HG03045 (cell line): ENCODE data around the gene FYN.
"Not testable (repeated sequence)": the region's sequence is repeated elsewhere in the genome, so short reads cannot be mapped to it uniquely, and the experiment has no call there.

ENCODE experiments used
- ATAC-seq: cut with Tn5 transposase; IDR thresholded peaks from one replicate; pipeline ENCODE4 v1.9.1; 2021; ENCODE audit warnings: mild to moderate bottlenecking, moderate library complexity; ENCODE audit not compliant: unreplicated experiment

Gene FYN

DNA sequence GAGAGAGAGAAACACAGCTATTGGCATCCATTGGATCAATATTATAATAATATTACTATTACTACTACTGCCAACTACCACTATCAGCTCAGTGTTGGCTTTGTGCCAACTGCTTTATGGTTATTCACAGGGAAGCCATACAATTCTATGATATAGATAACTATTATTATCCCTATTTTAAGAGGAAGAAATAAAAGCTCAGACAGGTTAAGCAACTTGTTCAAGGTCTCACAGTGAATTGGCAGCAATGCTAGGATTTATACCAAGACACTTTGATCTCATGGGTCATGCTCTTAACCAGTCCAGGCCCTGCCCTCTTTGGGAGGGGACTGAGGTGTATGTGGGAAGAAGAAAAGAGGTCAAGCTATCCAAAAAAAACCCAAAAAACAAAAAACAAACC, 185.6 kb downstream of the FYN start:
- no peak for ATAC-seq

- no peak for ATAC-seq
These were observed 186.4 kb downstream of the FYN start for GRCh38 chr6:111686932-111687266.

DNA sequence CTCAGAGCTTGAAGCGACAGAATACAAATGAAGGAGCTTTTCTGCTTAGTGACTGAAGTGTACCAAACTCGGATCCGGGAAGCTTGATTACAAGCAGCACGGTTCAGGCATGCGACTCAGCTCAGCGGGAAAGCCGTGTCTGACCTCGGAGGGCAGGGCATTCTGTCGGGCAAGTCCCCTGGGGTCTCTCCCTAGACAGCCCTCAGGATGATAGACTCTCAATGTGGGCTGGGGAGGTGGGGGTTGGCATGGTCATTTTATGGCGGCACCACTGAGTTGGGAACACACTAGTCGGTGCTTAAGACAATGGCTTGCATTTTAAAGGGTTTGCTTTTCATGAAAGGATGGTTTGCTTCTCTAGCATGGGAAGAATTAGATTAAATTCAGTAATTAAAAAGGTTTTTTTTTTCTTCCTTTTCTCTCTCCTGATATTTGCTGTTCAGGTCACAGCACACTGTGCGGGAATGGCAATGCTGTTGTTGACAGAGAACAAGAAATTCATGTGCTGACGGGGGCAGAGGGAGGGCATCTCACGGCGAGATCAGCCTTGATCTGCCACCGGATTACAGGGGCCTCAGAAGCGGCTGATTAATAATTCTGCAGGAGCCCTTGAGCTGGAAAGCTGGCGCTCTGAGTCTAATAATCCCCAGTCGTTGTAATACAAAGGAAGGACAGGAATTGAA, 186.9 kb downstream of the FYN start:
- no peak for ATAC-seq

- no peak for ATAC-seq
These were observed 187.7 kb downstream of the FYN start for GRCh38 chr6:111685526-111685925.

- no peak for ATAC-seq
These were observed 188.2 kb downstream of the FYN start for GRCh38 chr6:111685058-111685457.

DNA sequence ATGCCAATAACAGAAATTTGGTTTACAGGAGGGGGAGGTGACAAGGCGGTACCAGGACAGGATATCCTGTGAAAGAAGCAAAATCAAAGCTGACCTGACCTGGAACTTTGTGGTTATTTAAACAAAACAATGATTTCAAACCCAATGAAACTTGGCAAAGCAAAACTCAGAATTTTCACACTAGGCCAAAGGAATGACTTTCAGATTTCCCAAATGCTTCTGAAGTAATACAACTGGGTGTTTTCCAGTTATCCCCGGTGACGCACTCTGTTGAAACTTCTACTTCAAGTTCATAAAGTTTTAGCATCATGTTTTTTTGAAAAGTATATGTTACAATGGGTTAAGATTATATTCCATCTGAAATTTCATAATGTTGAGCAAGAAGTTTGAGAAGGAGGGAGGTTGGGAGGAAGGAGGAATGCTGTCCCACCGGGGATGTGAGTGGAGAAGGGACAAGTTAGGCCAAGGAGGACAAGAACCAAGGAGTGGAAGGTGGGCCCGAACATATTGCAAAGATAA, 189.4 kb downstream of the FYN start:
- ATAC-seq, result no peak

GRCh38 chr6:111683157-111683556, 190.1 kb downstream of the FYN start:
- no peak for ATAC-seq

DNA sequence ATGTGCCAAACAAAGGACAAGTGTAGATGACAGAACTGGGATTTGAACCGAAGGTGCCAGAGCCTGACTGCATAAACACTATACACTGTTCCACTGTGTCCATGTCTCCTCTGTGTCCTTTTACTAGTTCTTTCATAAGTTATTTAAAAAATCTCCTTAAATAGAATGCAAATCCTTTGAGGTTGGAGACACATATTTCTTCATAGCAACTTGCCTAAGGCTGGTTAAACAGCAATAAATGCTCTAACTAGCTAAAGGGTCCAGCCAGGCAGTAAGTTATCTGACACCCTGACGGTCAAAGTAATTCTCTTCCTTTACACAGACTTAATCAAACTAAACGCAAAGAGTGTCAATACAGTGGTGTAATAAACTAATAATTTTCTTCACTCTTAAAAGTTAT, 191.4 kb downstream of the FYN start:
- no peak for ATAC-seq

DNA sequence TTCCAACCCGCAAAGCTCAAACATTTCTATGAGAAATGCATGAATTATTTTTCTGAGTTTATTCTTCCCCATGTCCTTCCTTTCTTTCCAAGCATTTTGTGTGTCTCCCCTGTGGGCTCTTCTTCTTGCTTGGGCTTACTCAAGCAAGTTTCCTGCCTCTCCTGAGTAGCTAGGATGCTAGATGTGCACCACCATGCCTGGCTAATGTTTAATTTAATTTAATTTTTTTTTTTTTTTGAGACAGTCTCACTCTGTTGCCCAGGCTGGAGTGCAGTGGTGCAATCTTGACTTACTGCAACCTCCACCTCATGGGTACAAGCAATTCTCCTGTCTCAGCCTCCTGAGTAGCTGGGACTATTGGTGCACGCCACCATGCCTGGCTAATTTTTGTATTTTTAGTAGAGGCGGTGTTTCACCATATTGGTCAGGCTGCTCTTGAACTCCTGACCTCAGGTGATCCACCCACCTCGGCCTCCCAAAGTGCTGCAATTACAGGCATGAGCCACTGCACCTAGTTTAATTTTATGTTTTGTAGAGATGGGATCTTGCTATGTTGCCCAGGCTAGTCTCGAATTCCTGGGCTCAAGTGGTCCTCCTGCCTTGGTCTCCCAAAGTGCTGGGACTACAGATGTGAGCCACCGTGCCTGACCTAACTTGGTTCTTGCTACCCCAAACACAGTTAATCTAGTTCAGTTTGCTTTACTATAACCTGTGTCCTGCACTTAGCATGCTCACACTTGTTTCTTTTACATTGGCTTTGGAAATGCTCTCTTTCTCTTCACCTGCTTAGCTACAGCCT, 192.2 kb downstream of the FYN start:
- ATAC-seq, result not testable (repeated sequence)

DNA sequence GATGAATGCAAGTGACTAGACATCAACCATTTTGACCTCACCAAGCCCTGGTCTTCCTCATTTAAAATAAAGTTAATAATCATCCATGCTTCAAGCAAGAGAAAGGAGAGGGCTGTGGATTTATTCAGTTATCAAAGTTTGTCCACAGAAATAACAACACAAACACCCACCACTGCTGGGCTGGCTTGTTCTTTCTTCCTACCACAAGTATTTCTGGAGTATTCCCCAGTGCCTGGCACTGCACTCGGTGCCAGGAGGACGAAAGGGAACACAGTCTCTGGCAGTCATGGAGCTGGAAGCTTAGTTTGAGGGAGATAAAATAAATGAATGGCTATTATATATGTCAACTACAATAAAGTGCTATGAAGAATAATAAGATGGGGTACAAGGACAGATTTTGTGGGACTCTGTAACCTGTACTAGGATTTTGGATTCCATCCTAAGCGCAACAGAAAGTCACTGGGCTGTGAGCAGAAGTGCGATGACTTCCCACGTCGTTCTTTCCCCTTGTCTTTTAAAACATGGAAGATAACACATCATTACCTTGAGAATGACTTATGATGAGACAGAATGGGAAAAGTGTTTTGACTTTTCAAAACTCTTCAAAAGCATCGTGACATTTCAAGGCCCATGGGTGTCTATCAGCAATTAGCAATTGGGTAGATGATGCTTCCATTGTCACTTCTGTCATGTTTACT, 193.1 kb downstream of the FYN start:
- no peak for ATAC-seq

DNA sequence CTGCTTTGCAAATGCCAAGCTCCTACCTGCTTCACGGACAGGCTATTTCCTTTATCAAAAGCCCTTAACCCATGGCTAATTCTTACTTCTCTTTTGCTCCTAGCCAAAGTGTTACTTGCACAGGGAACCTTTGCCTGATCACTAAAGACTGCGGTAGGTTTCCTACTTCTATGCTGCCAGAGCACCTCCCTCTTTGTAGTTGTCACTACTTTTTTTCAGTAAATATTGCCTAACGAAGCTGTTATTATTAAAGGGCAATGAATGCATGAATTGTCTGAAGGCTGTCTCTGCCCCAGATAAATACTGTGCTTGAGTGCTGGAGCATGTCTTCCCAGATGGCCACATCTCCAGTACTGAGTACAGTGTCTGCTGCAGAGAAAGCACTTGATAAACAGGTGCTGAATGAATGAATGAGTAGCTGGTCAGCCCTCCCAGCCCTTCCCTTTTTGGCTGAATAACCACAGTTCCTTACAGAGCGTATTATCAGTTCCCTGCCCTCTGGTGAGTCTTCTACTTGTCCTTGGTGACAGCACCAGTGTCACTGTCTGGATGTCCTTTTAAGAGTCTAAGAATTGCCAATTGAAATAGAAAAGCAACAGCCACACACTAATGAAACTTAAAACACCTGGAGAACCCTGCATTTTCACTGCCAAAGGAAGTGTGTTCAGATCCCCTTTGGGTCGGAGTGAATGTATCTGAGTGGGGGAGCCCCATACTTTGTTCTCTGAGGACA, 194.0 kb downstream of the FYN start:
- ATAC-seq, result no peak

DNA sequence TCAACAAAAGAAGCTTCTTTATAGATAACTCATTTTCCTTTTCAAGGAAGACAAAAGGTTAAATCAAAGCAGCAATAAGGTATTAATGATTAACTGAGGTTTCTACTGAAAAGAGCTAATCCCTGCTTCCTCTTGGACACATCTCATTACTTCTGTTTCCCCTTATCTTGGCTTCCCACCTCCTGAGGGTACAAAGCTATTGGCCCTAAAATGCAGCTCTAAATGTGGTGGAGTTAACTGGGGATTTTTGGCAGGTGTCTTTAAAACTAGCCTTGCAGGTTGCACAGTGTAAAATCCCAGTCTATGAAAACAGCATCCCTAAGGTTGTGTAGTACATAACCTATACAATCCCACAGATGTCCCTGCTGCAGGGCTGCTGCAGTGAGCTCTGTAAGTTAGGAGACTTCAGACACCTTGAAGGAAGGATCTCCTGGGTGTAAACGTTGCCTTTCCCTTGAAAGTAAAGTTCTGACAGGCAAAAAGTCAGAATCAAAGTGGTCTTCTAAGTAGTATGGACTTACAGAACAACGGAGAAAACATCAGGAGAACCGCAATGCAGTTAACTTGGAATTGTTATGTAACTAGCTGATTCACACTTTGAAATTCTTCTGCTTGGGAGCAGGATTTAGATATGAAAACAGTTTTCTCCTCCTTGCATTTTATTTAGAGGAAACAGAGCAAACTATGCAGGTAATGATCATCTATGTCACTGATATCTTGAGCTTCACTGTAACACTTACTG, 195.8 kb downstream of the FYN start:
- no peak for ATAC-seq

DNA sequence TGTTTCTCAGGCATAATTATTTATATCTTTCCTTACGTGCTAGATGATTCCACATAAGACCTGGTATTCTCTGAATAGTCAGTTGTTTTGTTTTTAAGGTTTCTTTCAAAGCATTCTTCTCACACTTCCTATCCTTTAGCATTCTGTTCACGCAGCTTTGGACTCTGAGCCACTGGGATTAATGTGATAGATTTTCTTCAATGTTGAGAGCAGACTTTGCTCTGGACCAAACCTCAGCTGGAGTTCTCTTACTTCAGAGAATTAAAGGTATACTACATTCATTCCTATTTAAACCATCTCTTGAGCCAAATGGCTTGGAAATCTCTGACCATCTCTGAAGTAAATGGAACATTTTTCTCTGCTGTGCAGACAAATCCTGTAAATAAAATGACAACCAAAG, 196.9 kb downstream of the FYN start:
- no peak for ATAC-seq

DNA sequence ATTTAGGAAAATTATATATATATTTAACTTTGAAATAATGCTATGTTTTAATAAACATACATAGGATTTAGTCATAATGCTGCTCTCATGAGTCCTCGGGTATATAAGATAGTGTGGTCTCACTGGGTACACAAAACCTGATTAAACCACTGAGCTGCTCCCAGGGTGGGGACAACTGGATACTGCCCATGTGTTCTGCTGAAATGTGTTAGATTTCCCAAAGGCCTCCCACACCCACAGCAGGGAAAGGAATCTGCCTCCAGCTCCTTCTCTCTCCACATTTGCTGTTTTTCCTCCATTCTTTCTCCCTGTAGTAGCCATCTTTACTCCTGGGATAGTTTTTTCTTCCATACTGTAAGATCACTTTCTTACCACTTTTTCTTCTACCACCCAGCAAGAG, 198.4 kb downstream of the FYN start:
- no peak for ATAC-seq

- ATAC-seq, result no peak
These were observed 198.8 kb downstream of the FYN start for GRCh38 chr6:111674413-111674812.

DNA sequence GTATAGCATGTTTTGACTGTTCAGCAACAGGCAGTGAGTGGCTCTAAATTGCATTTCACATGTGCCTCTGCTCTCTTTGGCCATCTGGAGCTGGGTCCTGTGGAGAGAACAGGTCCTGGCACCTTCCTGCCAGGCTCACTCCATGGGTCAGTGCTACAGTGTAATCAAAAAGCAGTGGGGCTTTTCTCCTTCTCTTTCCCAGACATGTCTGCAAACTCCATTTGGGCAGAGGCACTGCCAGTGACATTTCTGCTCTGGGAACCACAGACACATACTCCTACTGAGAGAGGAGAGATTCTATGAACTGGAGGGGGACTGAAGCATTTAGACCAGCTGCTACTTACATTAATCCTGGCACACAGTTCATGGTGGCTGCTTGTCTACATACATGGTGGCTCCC, 199.3 kb downstream of the FYN start:
- no peak for ATAC-seq

- no peak for ATAC-seq
These were observed 199.7 kb downstream of the FYN start for GRCh38 chr6:111673532-111673931.

- ATAC-seq, result no peak
These were observed 200.3 kb downstream of the FYN start for GRCh38 chr6:111672761-111673450.

DNA sequence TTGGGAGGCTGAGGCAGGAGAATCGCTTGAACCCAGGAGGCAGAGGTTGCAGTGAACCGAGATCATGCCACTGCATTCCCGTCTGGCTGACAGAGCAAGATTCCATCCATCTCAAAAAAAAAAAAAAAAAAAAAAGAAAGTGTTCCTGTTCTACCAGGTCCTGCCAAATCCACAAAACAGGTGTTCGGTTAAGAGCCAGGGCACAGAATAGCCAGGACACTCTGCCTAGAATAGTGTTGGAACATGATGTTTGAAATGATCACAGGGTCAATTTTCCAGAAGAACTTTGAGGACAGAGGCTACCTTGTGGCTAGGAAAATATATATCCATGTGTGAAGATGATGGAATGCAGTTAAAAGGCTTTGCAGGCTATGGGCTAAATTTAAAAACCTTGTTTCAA, 203.9 kb downstream of the FYN start:
- no peak for ATAC-seq

DNA sequence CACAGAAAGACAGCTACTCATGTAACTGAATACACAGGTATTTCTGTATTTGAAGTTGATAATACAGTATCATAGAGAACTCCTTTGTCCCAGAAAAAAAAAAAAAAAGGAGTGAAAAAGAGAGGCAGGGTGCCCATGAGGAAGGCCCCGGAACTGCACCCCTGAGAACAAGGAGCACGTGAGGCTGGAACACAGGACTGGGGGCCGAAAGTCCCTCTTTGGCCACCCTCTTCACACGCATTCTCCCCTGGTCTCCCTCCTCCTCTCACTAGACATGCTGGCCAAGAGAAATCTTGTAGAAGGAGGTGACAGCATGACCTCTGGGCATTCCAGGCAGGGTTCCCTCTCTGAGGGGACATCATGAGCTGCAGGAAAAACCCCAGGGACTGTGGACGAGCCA, 204.8 kb downstream of the FYN start:
- ATAC-seq, result no peak
